DND-41 (cell line): ENCODE results near the gene KLHDC8A.

ENCODE experiments used
- ATAC-seq: fragments of 200-7000 bp; cut with Tn5 transposase; 3 replicates; pipeline ENCODE4 v1.9.1; 2021; ENCODE audit warnings: low read depth; ENCODE audit not compliant: insufficient read depth
- DNase-seq: peaks from one replicate; pipeline ENCODE4 v3.0.0-alpha.2; 2020
- H2AFZ ChIP-seq: 2 replicates; pipeline ENCODE4 v1.6.0; 2012; ENCODE audit warnings: low read depth, low read length
- H3K27ac ChIP-seq: 2 replicates; pipeline ENCODE4 v1.5.1; 2012; ENCODE audit warnings: low read length, inconsistent platforms
- H3K27me3 ChIP-seq: fragments of 200-600 bp; sonication (generic); 2 replicates; pipeline ENCODE4 v1.6.0; 2012; ENCODE audit warnings: low read length, mild to moderate bottlenecking, inconsistent platforms; ENCODE audit not compliant: insufficient read depth, poor library complexity
- H3K36me3 ChIP-seq: 2 replicates; pipeline ENCODE4 v1.5.1; 2012; ENCODE audit warnings: low read length, inconsistent platforms; ENCODE audit not compliant: insufficient read depth
- H3K4me1 ChIP-seq: 2 replicates; pipeline ENCODE4 v1.5.1; 2012; ENCODE audit warnings: mild to moderate bottlenecking, low read length; ENCODE audit not compliant: insufficient read depth
- H3K4me2 ChIP-seq: 2 replicates; pipeline ENCODE4 v1.6.0; 2012; ENCODE audit warnings: mild to moderate bottlenecking, moderate library complexity, low read length, inconsistent platforms; ENCODE audit not compliant: insufficient read depth
- H3K4me3 ChIP-seq, 2 experiments: fragments of 200-600 bp in 1 of 2; shearing (Covaris generic) in 1 of 2; 2 replicates each; pipeline ENCODE4 v1.5.1; 2012 to 2016; ENCODE audit warnings: inconsistent platforms in 2 of 2, low read length in 2 of 2, mild to moderate bottlenecking in 2 of 2, low read depth in 1 of 2, moderate library complexity in 1 of 2
- H3K79me2 ChIP-seq: 2 replicates; pipeline ENCODE4 v1.6.0; 2012; ENCODE audit warnings: low read length, inconsistent platforms; ENCODE audit not compliant: insufficient read depth
- H3K9ac ChIP-seq: 2 replicates; pipeline ENCODE4 v1.6.0; 2012; ENCODE audit warnings: low read depth, mild to moderate bottlenecking, inconsistent platforms, low read length, moderate library complexity
- H3K9me3 ChIP-seq: 2 replicates; pipeline ENCODE4 v1.5.1; 2012; ENCODE audit warnings: low read length, moderate library complexity, mild to moderate bottlenecking, inconsistent platforms; ENCODE audit not compliant: insufficient read depth, severe bottlenecking
- H4K20me1 ChIP-seq: 2 replicates; pipeline ENCODE4 v1.6.0; 2012; ENCODE audit warnings: low read length; ENCODE audit not compliant: insufficient read depth
- EZH2 ChIP-seq: IDR thresholded peaks from 3 replicates; pipeline ENCODE4 v1.6.1; 2012; ENCODE audit warnings: borderline replicate concordance, low read depth, mild to moderate bottlenecking, moderate library complexity, low read length, inconsistent platforms; ENCODE audit not compliant: severe bottlenecking
- TF ChIP-seq, protein P1 (sequence below): IDR thresholded peaks from 2 replicates; pipeline ENCODE4 v1.5.1; 2012; ENCODE audit warnings: borderline replicate concordance, low read length, moderate library complexity, mild to moderate bottlenecking; ENCODE audit not compliant: poor library complexity, severe bottlenecking; ENCODE audit errors: extremely low read depth

Gene KLHDC8A

DNA sequence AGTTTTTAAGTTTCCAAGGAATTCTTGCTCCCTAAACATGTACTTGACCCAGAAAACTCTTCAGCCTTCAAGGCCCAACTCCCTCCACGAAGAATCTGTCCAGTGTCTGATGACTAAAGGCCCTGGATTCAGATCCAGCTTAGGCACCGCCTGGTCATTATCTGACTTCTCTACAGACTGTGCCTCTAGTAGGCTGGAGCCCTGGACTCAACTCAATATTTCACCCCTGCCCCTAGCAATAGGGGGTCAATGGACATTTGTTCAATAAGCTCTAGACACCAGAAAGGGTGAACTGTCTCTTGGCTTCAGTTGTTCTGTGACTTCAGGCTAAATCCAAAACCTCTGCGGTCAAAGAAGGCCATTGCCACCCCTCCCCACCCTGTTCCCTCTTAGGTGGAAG, 69.6 kb downstream of the KLHDC8A start:
- Histone ChIP-seq H3K36me3 (no peaks in the 10 kb centered on the region), H3K9ac (no peak overlapping the region), H3K4me2 (no peak overlapping the region), H3K9me3 (no peaks in the 10 kb centered on the region), H3K79me2 (no peaks in the 10 kb centered on the region), H2AFZ (no peak overlapping the region), H3K27ac (no peak overlapping the region), H3K27me3 (no peaks in the 10 kb centered on the region), H3K4me3 (no peak overlapping the region), H3K4me1 (peaks cover 50% of the 10 kb centered on the region), H4K20me1 (peaks cover 43% of the 10 kb centered on the region)
- ATAC-seq (no peak), DNase-seq (no peak)
- TF ChIP-seq, protein P1, sequence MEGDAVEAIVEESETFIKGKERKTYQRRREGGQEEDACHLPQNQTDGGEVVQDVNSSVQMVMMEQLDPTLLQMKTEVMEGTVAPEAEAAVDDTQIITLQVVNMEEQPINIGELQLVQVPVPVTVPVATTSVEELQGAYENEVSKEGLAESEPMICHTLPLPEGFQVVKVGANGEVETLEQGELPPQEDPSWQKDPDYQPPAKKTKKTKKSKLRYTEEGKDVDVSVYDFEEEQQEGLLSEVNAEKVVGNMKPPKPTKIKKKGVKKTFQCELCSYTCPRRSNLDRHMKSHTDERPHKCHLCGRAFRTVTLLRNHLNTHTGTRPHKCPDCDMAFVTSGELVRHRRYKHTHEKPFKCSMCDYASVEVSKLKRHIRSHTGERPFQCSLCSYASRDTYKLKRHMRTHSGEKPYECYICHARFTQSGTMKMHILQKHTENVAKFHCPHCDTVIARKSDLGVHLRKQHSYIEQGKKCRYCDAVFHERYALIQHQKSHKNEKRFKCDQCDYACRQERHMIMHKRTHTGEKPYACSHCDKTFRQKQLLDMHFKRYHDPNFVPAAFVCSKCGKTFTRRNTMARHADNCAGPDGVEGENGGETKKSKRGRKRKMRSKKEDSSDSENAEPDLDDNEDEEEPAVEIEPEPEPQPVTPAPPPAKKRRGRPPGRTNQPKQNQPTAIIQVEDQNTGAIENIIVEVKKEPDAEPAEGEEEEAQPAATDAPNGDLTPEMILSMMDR = no peak
- no peak for TF ChIP-seq EZH2

DNA sequence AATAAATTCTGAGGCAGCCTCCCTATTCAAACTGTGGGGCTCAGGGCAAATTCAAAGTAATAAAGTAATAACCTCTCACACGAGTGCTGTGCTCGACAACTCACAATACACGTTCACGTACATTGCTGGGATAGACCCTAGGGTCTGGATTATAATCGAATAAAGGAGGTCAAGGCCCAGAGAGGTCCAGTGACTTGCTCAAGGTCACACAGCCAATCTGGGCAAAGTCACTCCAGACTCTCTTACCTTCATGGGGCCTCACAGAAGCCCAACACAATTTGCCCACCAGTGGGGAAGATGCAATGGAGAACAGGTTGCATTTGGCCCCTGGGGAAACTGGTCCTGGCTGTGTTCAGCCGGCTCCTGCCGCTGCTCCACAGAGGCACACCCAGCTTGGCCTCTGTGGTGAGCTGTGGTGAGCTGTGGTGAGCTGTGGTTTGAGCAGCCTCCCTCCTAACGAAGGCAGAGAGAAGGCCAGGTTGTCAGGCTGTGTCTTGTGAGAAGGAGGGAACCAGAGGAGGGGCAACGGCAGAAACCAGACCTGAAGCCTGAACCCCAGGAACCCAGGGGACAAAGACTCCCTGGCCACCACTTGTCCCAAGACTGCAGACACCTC, 70.3 kb downstream of the KLHDC8A start:
- DNase-seq = peak; percentile 59
- no peak overlapping the region for H3K9ac ChIP-seq
- no peak overlapping the region for H2AFZ ChIP-seq
- H3K9me3 ChIP-seq = no peaks in the 10 kb centered on the region
- peaks cover 50% of the 10 kb centered on the region for H3K4me1 ChIP-seq
- H3K4me3 ChIP-seq = no peak overlapping the region
- no peaks in the 10 kb centered on the region for H3K27me3 ChIP-seq
- no peak for TF ChIP-seq EZH2
- TF ChIP-seq, protein P1 = no peak
- no peaks in the 10 kb centered on the region for H3K79me2 ChIP-seq
- H3K36me3 ChIP-seq = no peaks in the 10 kb centered on the region
- H3K27ac ChIP-seq = no peak overlapping the region
- ATAC-seq = no peak
- H3K4me2 ChIP-seq = peak overlapping the region; percentile 56
- peaks cover 40% of the 10 kb centered on the region for H4K20me1 ChIP-seq
